HG02759 (cell line): ENCODE results near the gene PDGFD.

Source experiments
- ATAC-seq: cut with Tn5 transposase; IDR thresholded peaks from one replicate; pipeline ENCODE4 v1.9.1; 2021; ENCODE audit warnings: mild to moderate bottlenecking, moderate library complexity; ENCODE audit not compliant: unreplicated experiment

The PDGFD gene

GRCh38 chr11:103963648-103964047 lies 200.3 kb downstream of the PDGFD start:
- no peak for ATAC-seq

- ATAC-seq = no peak
Observed at GRCh38 chr11:103961010-103961409, 202.9 kb downstream of the PDGFD start.

- ATAC-seq = no peak
Observed at GRCh38 chr11:103960108-103960507, 203.8 kb downstream of the PDGFD start.

- ATAC-seq = peak; percentile 99
Observed at GRCh38 chr11:103959279-103959942, 204.5 kb downstream of the PDGFD start.

- ATAC-seq = no peak
Observed at GRCh38 chr11:103958475-103959215, 205.3 kb downstream of the PDGFD start.

GRCh38 chr11:103953797-103954486 lies 210.0 kb downstream of the PDGFD start:
- ATAC-seq = no peak

GRCh38 chr11:103949781-103950180 lies 214.2 kb downstream of the PDGFD start:
- no peak for ATAC-seq

- no peak for ATAC-seq
Observed at GRCh38 chr11:103948187-103948763, 215.7 kb downstream of the PDGFD start.

GRCh38 chr11:103947546-103947919 lies 216.4 kb downstream of the PDGFD start:
- ATAC-seq = no peak

GRCh38 chr11:103946793-103947545 lies 217.0 kb downstream of the PDGFD start:
- no peak for ATAC-seq

GRCh38 chr11:103944251-103944940 lies 219.6 kb downstream of the PDGFD start:
- no peak for ATAC-seq

- ATAC-seq = no peak
Observed at GRCh38 chr11:103942646-103943045, 221.3 kb downstream of the PDGFD start.

GRCh38 chr11:103940551-103940950 lies 223.4 kb downstream of the PDGFD start:
- no peak for ATAC-seq

- ATAC-seq = no peak
Observed at GRCh38 chr11:103939694-103940093, 224.3 kb downstream of the PDGFD start.

- ATAC-seq = peak; percentile 65
Observed at GRCh38 chr11:103936059-103936458, 227.9 kb downstream of the PDGFD start.

- no peak for ATAC-seq
Observed at GRCh38 chr11:103935219-103935618, 228.7 kb downstream of the PDGFD start.

- peak; percentile 92 for ATAC-seq
Observed at GRCh38 chr11:103929170-103929903, 234.6 kb downstream of the PDGFD start.

GRCh38 chr11:103928802-103929161 lies 235.2 kb downstream of the PDGFD start:
- ATAC-seq = peak; percentile 2

GRCh38 chr11:103928040-103928801 lies 235.7 kb downstream of the PDGFD start:
- no peak for ATAC-seq
